A549 (cell line): ENCODE results near the gene OTULIN. TPM values are rescaled to one million over a fixed set of nuclear protein-coding genes. Genes with fewer than 3 reads are reported as not detected.

Source experiments
- ATAC-seq, 2 experiments: fragments of 200-7000 bp in 1 of 2; fragments of >200 bp in 1 of 2; cut with Nextera tagmentation in 1 of 2; cut with Tn5 transposase in 1 of 2; 3 replicates each; pipeline versions ENCODE4 v1.8.0 to v1.9.1; 2018 to 2020; ENCODE audit warnings: mild to moderate bottlenecking in 1 of 2, moderate library complexity in 1 of 2
- CTCF ChIA-PET: fragments of 300-600 bp; sonication (Branson Sonifier 250); formaldehyde crosslinking; extraction: SDS; loops from one replicate; lab custom pipeline; 2021; ENCODE audit warnings: antibody characterized with exemption, inconsistent platforms; lab: Yijun Ruan, JAX
- POLR2A ChIA-PET: fragments of 350-600 bp; formaldehyde crosslinking; extraction: SDS; loops from one replicate; lab custom pipeline; 2021; ENCODE audit warnings: antibody characterized with exemption, inconsistent platforms; lab: Yijun Ruan, JAX
- DNase-seq, 2 experiments: peaks; one replicate each; pipeline versions ENCODE4 v3.0.0 to v3.0.0-alpha.2; 2011 to 2016; ENCODE audit warnings: low read depth in 1 of 2, low spot score in 1 of 2
- FAIRE-seq: peaks from 2 replicates; lab custom pipeline; 2011; peaks lifted over from hg19 to GRCh38; lab: Jason Lieb, UNC
- H3K27ac ChIP-seq, 2 experiments: fragments of >200 bp; sonication (Bioruptor Twin); formaldehyde crosslinking; 3 replicates each; pipeline ENCODE4 v1.5.1; 2016 to 2017
- H3K4me1 ChIP-seq: fragments of >200 bp; sonication (Bioruptor Twin); formaldehyde crosslinking; 3 replicates; pipeline ENCODE4 v1.6.1; 2016
- H3K4me2 ChIP-seq: fragments of >200 bp; sonication (Bioruptor Twin); formaldehyde crosslinking; 3 replicates; pipeline ENCODE4 v1.6.1; 2016
- H3K4me3 ChIP-seq: fragments of >200 bp; sonication (Bioruptor Twin); formaldehyde crosslinking; 3 replicates; pipeline ENCODE4 v1.5.1; 2016
- H3K9me3 ChIP-seq: fragments of >200 bp; sonication (Bioruptor Twin); formaldehyde crosslinking; 3 replicates; pipeline ENCODE4 v1.6.1; 2016
- CEBPB ChIP-seq, 2 experiments: fragments of >200 bp in 1 of 2; sonication (Bioruptor Twin) in 1 of 2; formaldehyde crosslinking in 1 of 2; IDR thresholded peaks; 2 replicates each; pipeline ENCODE4 v1.6.1; 2012 to 2016
- CHD4 ChIP-seq: fragments of 200-600 bp; sonication (generic); IDR thresholded peaks from 2 replicates; pipeline ENCODE4 v1.6.1; 2016; ENCODE audit warnings: antibody characterized with exemption, mild to moderate bottlenecking, borderline replicate concordance
- EHF ChIP-seq: fragments of 250-450 bp; sonication (Bioruptor Pico); IDR thresholded peaks from 2 replicates; pipeline ENCODE4 v1.5.0; 2020; ENCODE audit warnings: mild to moderate bottlenecking
- FOSL2 ChIP-seq, 2 experiments: fragments of 450-650 bp in 1 of 2; fragments of >200 bp in 1 of 2; sonication (Bioruptor Twin) in 1 of 2; formaldehyde crosslinking; IDR thresholded peaks; 2 replicates each; pipeline versions ENCODE4 v1.5.0 to v1.6.1; 2016 to 2020; ENCODE audit warnings: mild to moderate bottlenecking in 1 of 2, moderate library complexity in 1 of 2
- HEYL ChIP-seq: fragments of 250-450 bp; sonication (Bioruptor Pico); IDR thresholded peaks from 2 replicates; pipeline ENCODE4 v1.8.0; 2021; ENCODE audit warnings: mild to moderate bottlenecking, moderate library complexity
- JUNB ChIP-seq: fragments of >200 bp; sonication (Bioruptor Twin); formaldehyde crosslinking; IDR thresholded peaks from 2 replicates; pipeline ENCODE4 v1.6.1; 2016
- KDM1A ChIP-seq: fragments of 200-600 bp; sonication (generic); IDR thresholded peaks from 2 replicates; pipeline ENCODE4 v1.6.1; 2016; ENCODE audit warnings: low read depth, mild to moderate bottlenecking
- KDM5A ChIP-seq: fragments of 200-600 bp; sonication (generic); IDR thresholded peaks from 2 replicates; pipeline ENCODE4 v1.6.1; 2016; ENCODE audit warnings: antibody characterized with exemption, mild to moderate bottlenecking
- MAZ ChIP-seq: fragments of 150-350 bp; IDR thresholded peaks from 2 replicates; pipeline ENCODE4 v1.6.1; 2014; ENCODE audit warnings: antibody characterized with exemption, low read depth, low read length, borderline replicate concordance
- NFE2L2 ChIP-seq: fragments of 150-350 bp; conservative IDR thresholded peaks from 2 replicates; pipeline ENCODE4 v1.6.1; 2014; ENCODE audit warnings: low read length
- POLR2A ChIP-seq: IDR thresholded peaks from 2 replicates; pipeline ENCODE4 v1.6.1; 2012; ENCODE audit warnings: mild to moderate bottlenecking, low read length
- RARB ChIP-seq: fragments of 250-450 bp; sonication (Bioruptor Pico); IDR thresholded peaks from 2 replicates; pipeline ENCODE4 v1.8.0; 2021; ENCODE audit warnings: mild to moderate bottlenecking, moderate library complexity
- RFX5 ChIP-seq: fragments of 450-650 bp; IDR thresholded peaks from 2 replicates; pipeline ENCODE4 v1.7.1; 2014; ENCODE audit warnings: antibody characterized with exemption, mild to moderate bottlenecking, moderate library complexity
- SMC3 ChIP-seq: fragments of >200 bp; sonication (Bioruptor Twin); formaldehyde crosslinking; IDR thresholded peaks from 3 replicates; pipeline ENCODE4 v1.6.1; 2018; ENCODE audit warnings: inconsistent platforms
- TFCP2L1 ChIP-seq: fragments of 250-450 bp; sonication (Bioruptor Pico); IDR thresholded peaks from 2 replicates; pipeline ENCODE4 v1.5.0; 2021; ENCODE audit warnings: mild to moderate bottlenecking
- TP53 ChIP-seq: fragments of 250-450 bp; sonication (Bioruptor Pico); IDR thresholded peaks from 2 replicates; pipeline ENCODE4 v1.5.0; 2021; ENCODE audit warnings: mild to moderate bottlenecking, moderate library complexity
- ZC3H11A ChIP-seq: fragments of 450-650 bp; IDR thresholded peaks from 2 replicates; pipeline ENCODE4 v1.6.1; 2014; ENCODE audit warnings: antibody characterized with exemption, mild to moderate bottlenecking
- ZFP36 ChIP-seq: fragments of 450-650 bp; IDR thresholded peaks from 2 replicates; pipeline ENCODE4 v1.6.1; 2014; ENCODE audit warnings: borderline replicate concordance; ENCODE audit not compliant: partially characterized antibody
- ZNF302 ChIP-seq: fragments of 250-450 bp; sonication (Bioruptor Pico); IDR thresholded peaks from 2 replicates; pipeline ENCODE4 v1.9.0; 2021; ENCODE audit warnings: inconsistent platforms, mild to moderate bottlenecking, moderate library complexity
- WGBS: methylation state at CpG from one replicate; pipeline ENCODE4 v1.1.6; 2017; ENCODE audit errors: missing lambda C conversion rate; 5-methylcytosine and 5-hydroxymethylcytosine counted together
- polyA plus RNA-seq, 4 experiments: library from polyadenylated mRNA; depleted of rRNA in 3 of 4; stranded (reverse); fragments of >200 nt; fragmentation: RNase III in 1 of 4; extraction: RNeasy Plus Mini Kit Qiagen cat#74134 plus additional on column Dnase treatment in 1 of 4; gene quantifications; 2 replicates in 3 of 4; 3 replicates in 1 of 4; pipeline ENCODE4 v1.2.3, GENCODE V29; 2011 to 2017
- TF ChIP-seq, protein P1 (sequence below): fragments of 250-450 bp; sonication (Bioruptor Pico); IDR thresholded peaks from 2 replicates; pipeline ENCODE4 v1.5.0; 2021; ENCODE audit warnings: mild to moderate bottlenecking, moderate library complexity, borderline replicate concordance
- TF ChIP-seq, protein P2 (sequence below): fragments of 450-650 bp; IDR thresholded peaks from 2 replicates; pipeline ENCODE4 v1.6.1; 2014; ENCODE audit warnings: antibody characterized with exemption
- TF ChIP-seq, protein P3 (sequence below): fragments of >200 bp; sonication (Bioruptor Twin); formaldehyde crosslinking; IDR thresholded peaks from 3 replicates; pipeline ENCODE4 v1.5.1; 2016
- TF ChIP-seq, protein P4 (sequence below): fragments of 150-350 bp; IDR thresholded peaks from 2 replicates; pipeline ENCODE4 v1.6.1; 2014; ENCODE audit warnings: low read depth, mild to moderate bottlenecking, low read length
- TF ChIP-seq, protein P5 (sequence below): IDR thresholded peaks from 2 replicates; pipeline ENCODE4 v1.6.1; 2012

Gene OTULIN
- polyA plus RNA-seq, 2 of the 4 experiments (the other 2 are of a cell fraction) = 13.5 to 17.8 TPM

DNA sequence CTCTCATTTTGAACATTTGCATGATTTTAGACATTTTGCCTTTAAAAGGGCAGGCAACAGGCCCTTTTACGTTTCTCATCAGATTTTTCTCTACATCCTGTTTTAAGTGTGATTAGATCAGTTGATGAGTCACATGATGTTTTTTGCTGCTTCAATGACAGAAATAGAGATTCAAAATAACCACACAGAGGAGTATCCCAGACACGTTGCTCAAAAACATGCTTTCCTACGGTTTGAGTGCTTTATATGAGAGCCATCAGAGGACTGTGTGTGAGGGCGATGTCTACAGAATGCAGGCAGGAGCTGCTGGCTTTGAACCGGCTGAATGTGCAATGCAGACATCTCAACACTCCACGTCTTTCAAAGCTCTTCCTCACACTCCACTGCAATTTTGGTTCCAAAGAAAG, 42.1 kb downstream of the OTULIN start:
- no peak for TF ChIP-seq JUNB
- TF ChIP-seq, protein P1, sequence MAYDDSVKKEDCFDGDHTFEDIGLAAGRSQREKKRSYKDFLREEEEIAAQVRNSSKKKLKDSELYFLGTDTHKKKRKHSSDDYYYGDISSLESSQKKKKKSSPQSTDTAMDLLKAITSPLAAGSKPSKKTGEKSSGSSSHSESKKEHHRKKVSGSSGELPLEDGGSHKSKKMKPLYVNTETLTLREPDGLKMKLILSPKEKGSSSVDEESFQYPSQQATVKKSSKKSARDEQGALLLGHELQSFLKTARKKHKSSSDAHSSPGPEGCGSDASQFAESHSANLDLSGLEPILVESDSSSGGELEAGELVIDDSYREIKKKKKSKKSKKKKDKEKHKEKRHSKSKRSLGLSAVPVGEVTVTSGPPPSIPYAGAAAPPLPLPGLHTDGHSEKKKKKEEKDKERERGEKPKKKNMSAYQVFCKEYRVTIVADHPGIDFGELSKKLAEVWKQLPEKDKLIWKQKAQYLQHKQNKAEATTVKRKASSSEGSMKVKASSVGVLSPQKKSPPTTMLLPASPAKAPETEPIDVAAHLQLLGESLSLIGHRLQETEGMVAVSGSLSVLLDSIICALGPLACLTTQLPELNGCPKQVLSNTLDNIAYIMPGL (CRISPR knock-in tag) = no peak
- no peak for TF ChIP-seq CHD4
- no peak for TF ChIP-seq EHF (CRISPR knock-in tag)
- TF ChIP-seq ZC3H11A = no peak
- no peak for TF ChIP-seq POLR2A
- TF ChIP-seq FOSL2 (IDR thresholded peaks at IDR 0.05) = no peak
- TF ChIP-seq FOSL2 (CRISPR knock-in tag; IDR thresholded peaks at IDR 0.05) = no peak
- FAIRE-seq = no peak
- Histone ChIP-seq H3K4me2 (no peak overlapping the region), H3K27ac (no peak overlapping the region), H3K9me3 (no peaks in the 10 kb centered on the region), H3K4me3 (no peak overlapping the region), H3K4me1 (no peaks in the 10 kb centered on the region)
- POLR2A ChIA-PET = no interaction called here
- 83% methylated on average over 6 of the region's 6 CpGs for WGBS
- ATAC-seq = no peak
- no peak for DNase-seq
- CTCF ChIA-PET = interaction anchor here (0.6 to 9.3 kb wide), 4 partner anchors 9 to 350 kb away, joined by 3 to 56 read pairs (median 4); no protein-coding TSS in a partner anchor

DNA sequence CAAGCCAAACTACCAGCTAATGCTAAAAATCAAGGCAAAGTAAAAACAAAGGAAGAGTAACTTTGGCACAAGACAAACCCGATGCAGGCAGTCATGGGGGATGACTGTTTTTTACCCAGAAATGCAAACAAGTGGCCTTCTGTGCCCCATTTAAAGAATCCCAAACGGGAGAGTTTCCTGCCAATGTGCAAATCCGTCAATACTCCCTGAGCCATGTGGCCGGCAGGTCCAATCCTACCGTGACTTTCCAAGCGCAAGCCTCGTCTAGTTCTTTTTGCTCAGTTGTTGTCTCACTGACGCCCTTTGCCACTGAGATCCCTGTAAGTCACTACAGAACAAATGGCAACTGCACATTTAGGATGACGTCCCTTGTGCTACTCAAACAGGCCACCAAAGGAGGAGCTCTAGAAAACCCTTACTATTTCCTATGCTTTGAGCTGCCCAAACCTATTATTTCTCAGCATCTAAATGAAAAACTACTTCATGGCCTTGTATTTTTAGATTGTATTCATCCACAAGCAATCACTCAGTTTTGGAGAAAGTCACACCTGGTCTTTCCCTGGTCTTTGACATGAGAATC, 43.4 kb downstream of the OTULIN start:
- Histone ChIP-seq H3K4me3 (no peak overlapping the region), H3K9me3 (no peaks in the 10 kb centered on the region), H3K4me1 (no peaks in the 10 kb centered on the region), H3K4me2 (no peak overlapping the region), H3K27ac (no peak overlapping the region)
- DNase-seq = no peak
- WGBS = 93% methylated on average over 9 of the region's 9 CpGs
- FAIRE-seq = no peak
- ChIA-PET POLR2A (no interaction called here), CTCF (interaction anchor here (0.6 to 9.3 kb wide), 4 partner anchors 19 to 485 kb away, joined by 3 to 56 read pairs (median 4); no protein-coding TSS in a partner anchor)
- ATAC-seq = no peak
- TF ChIP-seq KDM5A (no peak), EHF (CRISPR knock-in tag) (no peak), POLR2A (no peak), TP53 (no peak), ZFP36 (no peak), KDM1A (no peak), RARB (CRISPR knock-in tag) (no peak), NFE2L2 (no peak), CHD4 (no peak), ZNF302 (no peak), MAZ (no peak), HEYL (no peak), TFCP2L1 (CRISPR knock-in tag) (no peak), SMC3 (no peak), RFX5 (no peak), CEBPB (IDR thresholded peaks at IDR 0.05) (no peak)
- TF ChIP-seq, protein P2, sequence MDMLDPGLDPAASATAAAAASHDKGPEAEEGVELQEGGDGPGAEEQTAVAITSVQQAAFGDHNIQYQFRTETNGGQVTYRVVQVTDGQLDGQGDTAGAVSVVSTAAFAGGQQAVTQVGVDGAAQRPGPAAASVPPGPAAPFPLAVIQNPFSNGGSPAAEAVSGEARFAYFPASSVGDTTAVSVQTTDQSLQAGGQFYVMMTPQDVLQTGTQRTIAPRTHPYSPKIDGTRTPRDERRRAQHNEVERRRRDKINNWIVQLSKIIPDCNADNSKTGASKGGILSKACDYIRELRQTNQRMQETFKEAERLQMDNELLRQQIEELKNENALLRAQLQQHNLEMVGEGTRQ = no peak
- TF ChIP-seq, protein P3, sequence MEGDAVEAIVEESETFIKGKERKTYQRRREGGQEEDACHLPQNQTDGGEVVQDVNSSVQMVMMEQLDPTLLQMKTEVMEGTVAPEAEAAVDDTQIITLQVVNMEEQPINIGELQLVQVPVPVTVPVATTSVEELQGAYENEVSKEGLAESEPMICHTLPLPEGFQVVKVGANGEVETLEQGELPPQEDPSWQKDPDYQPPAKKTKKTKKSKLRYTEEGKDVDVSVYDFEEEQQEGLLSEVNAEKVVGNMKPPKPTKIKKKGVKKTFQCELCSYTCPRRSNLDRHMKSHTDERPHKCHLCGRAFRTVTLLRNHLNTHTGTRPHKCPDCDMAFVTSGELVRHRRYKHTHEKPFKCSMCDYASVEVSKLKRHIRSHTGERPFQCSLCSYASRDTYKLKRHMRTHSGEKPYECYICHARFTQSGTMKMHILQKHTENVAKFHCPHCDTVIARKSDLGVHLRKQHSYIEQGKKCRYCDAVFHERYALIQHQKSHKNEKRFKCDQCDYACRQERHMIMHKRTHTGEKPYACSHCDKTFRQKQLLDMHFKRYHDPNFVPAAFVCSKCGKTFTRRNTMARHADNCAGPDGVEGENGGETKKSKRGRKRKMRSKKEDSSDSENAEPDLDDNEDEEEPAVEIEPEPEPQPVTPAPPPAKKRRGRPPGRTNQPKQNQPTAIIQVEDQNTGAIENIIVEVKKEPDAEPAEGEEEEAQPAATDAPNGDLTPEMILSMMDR = no peak
- TF ChIP-seq, protein P4, sequence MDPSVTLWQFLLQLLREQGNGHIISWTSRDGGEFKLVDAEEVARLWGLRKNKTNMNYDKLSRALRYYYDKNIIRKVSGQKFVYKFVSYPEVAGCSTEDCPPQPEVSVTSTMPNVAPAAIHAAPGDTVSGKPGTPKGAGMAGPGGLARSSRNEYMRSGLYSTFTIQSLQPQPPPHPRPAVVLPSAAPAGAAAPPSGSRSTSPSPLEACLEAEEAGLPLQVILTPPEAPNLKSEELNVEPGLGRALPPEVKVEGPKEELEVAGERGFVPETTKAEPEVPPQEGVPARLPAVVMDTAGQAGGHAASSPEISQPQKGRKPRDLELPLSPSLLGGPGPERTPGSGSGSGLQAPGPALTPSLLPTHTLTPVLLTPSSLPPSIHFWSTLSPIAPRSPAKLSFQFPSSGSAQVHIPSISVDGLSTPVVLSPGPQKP = no peak
- TF ChIP-seq, protein P5, sequence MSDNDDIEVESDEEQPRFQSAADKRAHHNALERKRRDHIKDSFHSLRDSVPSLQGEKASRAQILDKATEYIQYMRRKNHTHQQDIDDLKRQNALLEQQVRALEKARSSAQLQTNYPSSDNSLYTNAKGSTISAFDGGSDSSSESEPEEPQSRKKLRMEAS = no peak
